Measurements from ENCODE around the gene LSM14A.
A peak's percentile ranks its signal among the peaks of the same experiment; 100 is the strongest.
"Not testable (repeated sequence)": the region's sequence is repeated elsewhere in the genome, so short reads cannot be mapped to it uniquely, and the experiment has no call there.

LSM14A gene

DNA sequence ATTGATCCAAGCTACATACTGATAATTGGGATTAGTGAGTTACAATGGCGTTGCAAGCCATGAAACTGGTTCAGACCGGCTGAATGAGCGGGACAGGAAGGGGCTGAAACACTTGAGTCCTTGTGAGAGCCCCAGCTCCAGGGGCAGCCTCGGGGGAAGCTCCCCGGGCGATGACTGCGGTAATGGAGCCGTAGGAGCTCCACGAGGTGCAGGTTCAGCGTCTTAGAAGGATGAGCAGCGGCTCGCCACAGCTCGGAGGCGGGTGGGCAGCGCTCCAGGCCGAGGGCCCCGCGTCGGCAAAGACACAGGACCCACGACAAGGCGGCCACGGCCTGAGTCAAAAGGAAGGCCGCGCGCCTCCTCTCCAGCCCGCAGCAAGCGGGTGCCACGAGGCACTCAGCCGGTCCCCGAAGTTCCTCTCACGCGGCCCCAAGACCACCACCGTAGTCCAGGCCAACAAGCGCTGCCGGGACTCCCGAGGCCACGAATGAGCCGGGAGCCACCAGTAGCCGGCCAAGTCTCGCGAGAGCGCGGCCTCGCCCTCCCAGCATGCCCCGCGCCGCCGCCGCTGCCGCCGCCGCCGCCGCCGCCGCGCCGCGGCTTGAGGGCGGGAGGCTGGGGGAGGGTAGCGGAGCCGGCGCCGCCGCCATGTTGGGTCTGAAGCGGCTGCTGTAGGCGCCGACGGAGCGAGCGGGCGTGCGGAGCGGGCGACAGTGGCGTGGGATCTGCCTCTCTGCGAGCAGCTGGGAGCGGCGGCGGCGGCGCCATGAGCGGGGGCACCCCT is at the start of gene LSM14A:
Gene LSM14A (plus strand): TSS at position 628 of the 784 bp plus-strand sequence. CDS start 139 bp downstream, at position 767.
- peak; percentile 95 for DNase-seq

DNA sequence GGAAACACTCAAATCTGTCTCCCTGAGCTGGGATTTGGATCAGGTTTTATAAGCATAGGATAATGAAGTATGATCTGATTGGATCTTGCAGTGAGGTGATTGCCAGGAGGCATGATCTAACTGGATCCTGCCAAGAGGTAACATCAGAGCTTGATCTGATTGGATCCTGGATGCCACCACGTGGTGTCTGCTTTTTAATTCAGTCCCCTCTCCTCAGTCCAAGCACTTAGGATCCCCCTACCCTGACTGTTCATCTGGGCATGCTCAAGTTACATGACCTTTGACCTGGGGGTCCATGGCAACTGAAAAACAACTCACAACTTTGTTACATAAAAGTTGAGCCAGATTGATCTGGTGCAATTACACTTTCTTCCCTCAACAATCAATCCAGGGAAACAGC is 47.5 kb upstream of the LSM14A start:
- DNase-seq: no peak

DNA sequence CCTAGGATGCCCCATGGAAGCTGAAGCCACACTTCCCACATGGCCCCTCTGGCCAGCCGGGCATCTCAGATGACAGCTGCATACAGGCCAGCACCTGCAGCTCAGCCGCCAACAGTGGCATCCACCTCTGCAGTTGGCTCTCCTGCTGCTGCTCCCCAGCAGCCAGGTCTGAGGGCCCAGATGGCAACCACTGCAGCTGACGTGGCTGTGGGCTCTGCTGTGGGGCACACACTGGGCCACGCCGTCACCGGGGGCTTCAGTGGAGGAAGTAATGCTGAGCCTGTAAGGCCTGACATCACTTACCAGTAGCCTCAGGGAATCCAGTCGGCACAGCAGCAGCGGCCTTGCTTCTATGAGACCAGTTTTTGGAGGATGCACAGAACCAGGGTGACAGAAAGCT is 45.3 kb upstream of the LSM14A start:
- no peak for DNase-seq

DNA sequence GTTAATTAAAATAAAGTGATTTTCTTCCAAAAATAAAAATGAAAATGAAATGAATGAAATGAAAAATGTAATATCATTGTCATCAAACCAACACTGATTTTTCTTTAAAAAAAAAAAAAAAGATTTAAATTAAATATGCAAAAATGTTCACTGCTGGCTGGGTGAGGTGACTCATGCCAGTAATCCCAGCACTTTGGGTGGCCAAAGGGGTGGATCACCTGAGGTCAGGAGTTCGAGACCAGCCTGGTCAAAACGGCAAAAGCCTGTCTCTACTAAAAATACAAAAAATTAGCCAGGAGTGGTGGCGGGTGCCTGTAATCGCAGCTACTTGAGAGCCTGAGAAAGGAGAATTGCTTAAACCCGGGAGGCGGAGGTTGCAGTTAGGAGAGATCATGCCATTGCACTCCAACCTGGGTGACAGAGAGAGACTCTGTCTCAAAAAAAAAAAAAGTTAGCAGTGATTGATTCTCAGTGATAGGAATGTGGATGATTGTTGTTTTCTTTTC is 44.6 kb upstream of the LSM14A start:
- DNase-seq: no peak

DNA sequence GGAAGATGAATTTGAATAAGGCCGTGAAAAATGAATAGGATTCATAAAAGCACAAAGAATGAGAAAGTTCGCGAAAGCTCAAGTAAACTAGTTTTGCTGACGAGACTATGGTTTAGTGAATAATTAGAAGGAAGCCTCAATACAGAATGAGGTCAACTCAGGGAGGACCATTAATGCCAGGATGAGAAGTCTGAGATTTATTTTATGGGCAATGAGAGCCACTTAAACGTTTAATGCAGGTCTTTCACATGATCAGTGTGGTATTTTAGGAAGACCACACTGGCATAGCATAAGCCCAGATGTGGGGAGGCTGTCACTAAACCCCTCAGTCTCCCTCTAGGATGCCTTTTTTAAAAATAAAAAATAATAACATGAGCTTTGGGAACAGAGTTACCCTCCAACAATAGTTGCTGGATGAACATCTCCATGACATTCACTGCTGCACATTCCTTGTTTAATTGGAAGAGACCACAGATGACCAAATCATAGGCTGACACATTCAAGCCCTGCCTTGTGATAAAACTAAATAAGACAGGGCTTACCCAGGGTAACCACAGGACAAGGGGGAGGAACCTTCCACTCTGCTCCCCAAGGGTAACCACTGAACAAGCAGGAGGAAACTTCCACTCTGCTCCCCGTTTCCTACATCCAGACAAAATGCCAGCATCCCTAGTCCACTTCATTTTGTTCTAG is 43.6 kb upstream of the LSM14A start:
- DNase-seq: no peak

DNA sequence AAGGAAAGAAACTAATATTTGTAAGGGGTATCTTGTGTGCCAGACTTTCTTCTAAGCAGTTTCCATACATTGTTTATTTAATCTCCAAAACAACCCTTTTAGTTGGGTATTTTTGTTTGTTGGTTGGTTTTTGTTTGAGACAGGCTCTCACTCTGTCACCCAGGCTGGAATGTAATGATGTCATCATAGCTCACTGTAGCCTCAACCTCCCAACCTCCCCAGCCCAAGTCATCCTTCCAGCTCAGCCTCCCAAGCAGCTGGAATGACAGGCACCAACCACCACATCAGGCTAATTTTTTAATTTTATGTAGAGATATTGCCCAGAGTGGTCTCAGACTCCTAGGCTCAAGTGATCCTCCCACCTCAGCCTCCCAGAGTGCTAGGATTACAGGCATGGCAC is 41.2 kb upstream of the LSM14A start:
- no peak for DNase-seq

DNA sequence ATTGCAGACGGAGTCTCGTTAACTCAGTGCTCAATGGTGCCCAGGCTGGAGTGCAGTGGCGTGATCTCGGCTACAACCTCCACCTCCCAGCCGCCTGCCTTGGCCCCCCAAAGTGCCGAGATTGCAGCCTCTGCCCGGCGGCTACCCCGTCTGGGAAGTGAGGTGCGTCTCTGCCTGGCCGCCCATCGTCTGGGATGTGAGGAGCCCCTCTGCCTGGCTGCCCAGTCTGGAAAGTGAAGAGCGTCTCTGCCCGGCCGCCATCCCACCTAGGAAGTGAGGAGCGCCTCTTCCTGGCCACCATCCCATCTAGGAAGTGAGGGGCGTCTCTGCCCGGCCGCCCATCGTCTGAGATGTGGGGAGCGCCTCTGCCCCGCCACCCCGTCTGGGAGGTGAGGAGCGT is 40.2 kb upstream of the LSM14A start:
- DNase-seq: not testable (repeated sequence)

DNA sequence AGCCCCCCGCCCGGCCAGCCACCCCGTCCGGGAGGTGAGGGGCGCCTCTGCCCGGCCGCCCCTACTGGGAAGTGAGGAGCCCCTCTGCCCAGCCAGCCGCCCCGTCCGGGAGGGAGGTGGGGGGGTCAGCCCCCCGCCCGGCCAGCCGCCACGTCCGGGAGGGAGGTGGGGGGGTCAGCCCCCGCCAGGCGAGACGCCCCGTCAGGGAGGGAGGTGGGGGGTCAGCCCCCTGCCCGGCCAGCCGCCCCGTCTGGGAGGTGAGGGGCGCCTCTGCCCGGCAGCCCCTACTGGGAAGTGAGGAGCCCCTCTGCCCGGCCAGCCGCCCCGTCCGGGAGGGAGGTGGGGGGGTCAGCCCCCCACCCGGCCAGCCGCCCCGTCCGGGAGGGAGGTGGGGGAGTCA is 39.6 kb upstream of the LSM14A start:
- not testable (repeated sequence) for DNase-seq

DNA sequence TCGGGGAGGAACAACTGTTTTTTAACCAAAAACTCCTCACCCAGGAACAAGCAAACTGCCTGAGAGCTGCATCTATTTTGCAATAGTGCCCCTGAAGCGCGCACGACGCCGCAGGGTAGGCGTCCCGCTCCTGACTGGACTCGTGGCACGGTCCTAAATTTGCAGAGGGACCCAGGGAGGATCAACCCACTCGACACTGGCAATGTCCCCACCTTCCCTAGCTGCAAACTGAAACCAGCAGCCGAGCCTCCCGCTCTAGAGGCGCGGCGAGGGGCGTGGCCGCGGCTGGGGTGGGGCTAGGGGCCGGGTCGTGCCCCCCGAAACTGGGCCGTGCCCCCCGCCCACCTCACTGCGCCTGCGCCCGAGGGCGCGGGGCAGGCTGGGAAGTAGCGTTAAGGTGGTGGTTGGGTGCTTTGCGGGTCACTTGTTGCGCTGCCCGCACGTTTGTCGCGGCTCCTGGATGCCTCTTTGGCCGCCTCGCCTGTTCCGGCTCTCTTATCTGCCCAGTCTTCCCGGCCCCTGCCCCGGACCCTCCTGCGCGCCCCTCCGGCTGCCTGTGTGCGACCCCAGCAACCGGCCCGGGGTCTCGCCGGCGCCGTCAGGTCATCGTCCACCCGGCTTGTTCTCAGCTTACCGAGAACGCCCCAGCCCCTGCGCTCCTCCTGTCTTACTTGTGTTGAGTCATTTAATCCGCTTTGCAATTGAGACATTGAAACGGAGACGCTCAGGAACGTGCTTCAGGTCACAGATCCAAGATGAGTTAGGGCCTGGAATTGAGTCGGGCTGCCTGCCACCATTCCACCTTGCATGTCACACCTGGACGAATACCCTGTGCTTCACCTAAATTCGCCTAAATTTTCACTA is 37.9 kb upstream of the LSM14A start:
- peak; percentile 91 for DNase-seq

DNA sequence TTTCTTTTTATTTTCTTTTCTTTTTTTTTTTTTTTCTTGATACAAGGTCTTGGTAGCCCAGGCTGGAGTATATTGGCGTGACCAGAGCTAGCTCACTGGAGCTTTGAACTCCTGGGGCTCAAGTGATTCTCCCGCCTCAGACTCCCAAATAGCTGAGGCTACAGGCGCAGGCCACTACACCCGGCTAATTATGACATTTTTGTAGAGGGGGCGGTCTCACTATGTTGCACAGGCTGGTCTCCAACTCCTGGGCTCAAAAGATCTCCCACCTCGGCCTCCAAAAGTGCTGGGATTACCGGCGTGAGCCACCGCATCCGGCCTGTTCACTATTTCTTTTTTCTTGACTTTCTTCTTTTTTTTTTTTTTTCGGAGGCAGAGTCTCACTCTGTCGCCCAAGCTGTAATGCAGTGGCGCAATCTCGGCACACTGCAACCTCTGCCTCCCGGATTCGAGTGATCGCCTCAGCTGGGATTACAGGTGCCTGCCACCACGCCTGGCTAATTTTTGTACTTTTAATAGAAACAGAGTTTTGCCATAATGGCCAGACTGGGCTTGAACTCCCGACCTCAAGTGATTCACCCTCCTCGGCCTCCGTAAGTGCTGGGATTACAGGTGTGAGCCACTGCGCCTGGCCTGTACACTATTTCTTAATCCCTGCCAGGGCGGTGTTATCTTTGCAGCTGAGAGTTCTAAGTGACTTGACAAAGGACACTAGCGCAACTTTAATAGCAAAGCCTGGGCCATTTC is 37.1 kb upstream of the LSM14A start:
- DNase-seq: no peak

DNA sequence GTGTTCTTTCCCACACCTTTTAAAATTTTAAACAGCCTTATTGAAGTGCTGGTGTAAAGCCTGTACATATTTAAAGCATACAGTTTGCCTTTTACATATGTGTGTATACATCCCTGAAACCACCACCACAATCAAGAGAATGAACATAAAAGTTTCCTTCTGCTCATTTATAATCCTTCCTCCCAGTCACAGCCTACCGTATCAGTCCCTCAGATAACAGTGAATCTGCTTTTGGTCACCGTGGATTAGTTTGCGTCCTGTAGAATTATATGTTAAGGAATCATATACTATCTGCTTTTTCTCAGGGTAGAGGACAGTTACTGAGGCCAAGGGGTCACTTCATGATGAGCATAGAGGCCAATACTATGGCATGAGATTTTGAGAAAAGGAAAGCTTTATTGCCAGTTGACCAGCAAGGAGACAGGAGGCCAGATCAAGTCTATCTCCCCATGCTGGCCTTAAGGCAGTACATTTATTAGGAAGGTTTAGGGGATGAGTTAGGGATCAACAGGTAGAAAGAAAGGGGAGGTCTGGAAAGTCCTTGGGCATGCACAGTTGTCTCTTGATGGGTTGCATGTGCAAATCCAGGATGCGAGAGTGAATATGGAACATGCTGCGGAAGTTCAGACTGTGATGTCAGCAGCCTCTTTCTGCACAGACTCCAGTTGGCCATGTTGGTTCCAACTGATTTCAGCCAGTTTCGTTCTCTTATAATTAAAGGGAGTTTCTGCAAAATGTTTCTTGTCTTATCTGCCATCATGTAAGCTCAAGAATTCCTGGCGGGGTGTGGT is 36.3 kb upstream of the LSM14A start:
- DNase-seq: no peak

DNA sequence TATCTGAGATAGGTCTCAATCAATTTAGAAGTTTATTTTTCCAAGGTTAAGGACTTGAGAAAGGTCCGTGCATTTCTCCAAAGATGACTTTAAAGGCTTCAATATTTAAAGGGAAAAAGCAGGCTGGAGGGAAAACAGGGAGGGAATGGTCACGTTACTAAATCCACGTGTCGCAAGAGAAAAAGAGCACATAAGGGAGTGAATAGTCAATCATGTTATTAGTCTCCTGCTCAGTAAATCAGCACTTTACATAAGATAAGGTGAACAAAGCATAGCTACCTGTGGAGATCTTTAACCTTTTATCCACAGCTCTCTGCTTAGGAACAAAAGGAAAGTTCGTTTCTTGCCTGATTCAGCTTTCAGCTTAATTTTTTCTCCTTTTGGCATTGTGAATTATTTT is 31.3 kb upstream of the LSM14A start:
- peak; percentile 22 for DNase-seq

DNA sequence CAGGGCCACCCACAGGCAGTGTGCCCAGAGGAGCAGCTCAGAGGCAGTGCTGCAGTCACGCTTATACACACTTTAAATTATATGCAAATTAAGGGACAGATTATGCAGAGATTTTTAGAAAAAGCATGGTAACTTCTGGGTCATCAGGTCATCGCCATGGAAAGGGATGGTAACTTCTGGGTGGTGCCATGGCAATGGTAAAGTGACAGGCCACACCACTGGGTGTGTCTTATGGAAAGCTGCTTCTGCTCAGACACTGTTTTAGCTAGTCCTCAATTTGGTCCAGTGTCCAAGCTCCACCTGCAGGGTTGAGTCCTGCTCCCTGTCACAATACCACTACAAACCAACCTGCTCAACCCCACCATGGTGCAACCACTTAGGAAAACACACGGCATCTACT is 29.9 kb upstream of the LSM14A start:
- DNase-seq: no peak

DNA sequence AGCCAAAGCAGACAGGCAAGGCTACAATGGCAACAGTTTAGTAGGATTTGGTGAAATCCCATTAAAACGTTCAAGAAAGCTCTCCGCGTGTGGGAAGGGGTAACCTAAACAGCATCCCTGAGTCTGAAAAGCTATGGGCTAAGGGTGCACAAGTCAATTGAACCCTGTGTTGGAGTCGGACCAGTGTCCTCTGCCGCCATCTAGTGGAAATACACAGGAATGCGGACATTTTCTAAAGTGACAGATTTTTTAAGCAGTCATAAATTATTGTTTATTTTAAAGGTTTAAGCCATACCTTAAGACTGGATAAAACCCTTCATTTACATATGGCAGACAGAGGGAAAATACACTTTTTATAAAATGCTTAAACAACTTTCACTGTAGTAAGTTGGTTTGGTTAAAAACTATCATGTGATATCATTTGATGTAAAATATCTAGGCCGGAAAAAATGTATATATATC is 26.5 kb upstream of the LSM14A start:
- peak; percentile 64 for DNase-seq

DNA sequence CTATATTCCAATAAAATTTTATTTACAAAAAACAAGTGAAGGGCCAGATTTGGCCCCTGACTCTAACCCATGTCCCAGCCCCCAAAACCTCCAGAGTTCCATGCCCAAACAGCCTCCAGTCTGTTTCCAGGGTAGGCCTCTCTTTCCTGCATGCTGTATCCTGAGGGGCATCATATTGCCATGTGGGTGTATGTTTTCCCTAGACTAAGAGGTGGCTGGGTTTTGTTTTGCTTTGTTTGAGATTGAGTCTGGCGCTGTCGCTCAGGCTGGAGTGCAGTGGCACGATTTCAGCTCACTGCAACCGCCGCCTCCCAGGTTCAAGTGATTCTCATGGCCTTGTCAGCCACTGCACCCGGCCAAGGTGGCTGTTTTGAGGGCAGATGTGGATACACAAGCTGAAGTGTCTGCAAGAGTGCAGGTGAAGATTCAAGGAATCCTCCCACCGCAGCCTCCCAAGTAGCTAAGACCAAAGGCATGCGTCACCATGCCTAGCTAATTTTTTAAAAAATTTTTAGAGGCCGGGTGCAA is 23.6 kb upstream of the LSM14A start:
- no peak for DNase-seq

DNA sequence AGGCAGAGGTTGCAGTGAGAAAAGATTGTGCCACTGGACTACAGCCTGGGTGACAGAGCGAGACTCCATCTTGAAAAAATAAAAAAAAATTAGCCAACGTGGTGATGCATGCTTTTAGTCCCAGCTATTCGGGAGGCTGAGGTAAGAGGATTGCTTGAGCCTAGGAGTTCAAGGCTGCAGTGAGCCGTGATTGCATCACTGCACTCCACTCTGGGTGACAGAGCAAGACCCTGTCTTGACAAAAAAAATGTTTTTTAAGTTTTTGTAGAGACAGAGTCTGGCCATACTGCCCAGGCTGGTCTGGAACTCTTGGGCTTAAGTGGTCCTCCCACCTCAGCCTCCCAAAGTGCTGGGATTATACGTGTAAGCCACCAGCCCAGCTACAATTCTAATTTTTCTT is 22.4 kb upstream of the LSM14A start:
- DNase-seq: no peak

DNA sequence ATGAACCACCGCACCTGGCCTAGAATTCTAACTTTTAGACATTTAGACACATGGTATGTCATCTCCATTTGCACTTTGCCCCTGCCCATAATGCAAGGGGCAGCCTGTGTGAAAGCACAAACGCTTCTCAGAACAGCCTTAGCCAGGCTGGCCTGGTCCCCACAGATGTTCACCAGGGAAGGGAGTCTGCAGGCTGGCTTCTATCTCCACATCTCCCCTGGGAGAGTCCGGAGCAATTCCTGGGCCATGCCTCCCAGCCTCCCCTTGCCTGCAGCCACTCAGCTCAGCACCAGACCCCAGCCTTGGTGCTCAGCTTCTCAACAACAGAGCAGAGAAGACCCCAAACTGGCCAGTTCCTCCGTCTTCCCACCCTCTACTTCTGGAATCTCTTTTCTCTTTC is 21.7 kb upstream of the LSM14A start:
- no peak for DNase-seq

DNA sequence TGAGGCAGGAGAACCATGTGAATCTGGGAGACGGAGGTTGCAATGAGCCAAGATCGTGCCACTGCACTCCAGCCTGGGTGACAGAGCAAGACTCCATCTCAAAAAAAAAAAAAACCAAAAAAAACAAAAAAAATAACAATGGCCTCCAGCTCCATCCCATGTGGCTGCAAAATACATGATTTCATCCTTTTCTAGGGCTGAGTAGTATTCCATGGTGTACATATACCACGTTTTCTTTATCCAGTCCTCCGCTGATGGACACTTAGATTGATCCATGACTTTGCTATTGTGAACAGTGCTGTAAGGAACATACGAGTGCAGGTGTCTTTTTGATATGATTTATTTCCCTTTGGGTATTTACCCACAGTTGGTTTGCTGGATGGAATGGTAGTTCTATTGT is 20.9 kb upstream of the LSM14A start:
- no peak for DNase-seq

DNA sequence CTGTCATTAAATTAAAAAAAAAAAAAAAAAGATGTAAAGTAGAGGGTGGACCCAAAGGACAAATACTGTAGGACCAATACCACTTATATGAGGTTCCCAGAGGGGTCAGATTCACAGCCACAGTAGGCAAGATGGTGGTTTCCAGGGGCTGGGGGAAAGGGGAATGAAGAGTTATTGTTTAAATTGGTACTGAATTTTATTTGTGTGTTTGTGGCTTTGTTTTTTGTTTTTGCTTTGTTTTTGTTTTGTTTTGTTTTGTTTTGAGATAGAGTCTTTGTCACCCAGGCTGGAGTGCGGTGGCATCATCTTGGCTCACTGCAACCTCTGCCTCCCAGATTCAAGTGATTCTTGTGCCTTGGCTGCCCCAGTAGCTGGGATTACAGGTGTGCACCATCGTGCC is 17.9 kb upstream of the LSM14A start:
- DNase-seq: no peak

DNA sequence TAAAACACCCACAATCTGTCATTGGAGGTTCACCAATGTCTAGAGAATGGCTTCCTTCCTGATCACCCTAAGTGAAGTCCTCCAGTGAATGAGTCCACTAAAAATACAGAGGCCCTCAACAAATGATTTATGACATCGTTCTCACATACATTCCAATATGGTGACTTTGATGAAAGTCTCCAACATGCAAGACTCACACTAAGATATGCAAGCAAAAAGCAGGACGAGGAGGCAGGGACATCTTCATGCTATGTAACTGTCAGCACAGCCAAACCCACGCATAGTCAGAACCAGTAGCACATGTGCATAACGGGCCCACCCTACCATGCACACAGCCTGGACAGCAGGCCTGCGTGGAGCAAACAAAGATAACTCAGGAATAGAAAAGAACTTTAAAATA is 16.6 kb upstream of the LSM14A start:
- no peak for DNase-seq

DNA sequence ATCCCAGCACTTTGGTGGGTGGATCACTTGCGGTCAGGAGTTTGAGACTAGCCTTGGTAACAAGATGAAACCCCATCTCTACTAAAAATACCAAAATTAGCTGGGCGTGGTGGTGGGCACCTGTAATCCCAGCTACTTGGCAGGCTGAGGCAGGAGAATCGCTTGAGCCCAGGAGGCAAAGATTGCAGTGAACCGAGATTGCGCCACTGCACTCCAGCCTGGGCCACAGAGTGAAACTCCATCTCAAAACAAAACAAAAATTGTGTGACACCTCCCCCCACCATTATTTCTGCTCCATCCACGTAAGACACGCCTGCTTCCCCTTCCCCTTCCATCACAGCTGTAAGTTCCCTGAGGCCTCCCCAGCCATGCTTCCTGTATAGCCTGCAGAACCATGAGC is 13.3 kb upstream of the LSM14A start:
- not testable (repeated sequence) for DNase-seq
